DMS79 treated with DMSO at 0.1 percent for 48 hours (cell line): ENCODE data around the gene MAEA.
"Not testable (repeated sequence)": the region's sequence is repeated elsewhere in the genome, so short reads cannot be mapped to it uniquely, and the experiment has no call there.

Experiments used
- DNase-seq: peaks from one replicate; lab custom pipeline; 2025; lab: John Stamatoyannopoulos, UW

MAEA gene

DNA sequence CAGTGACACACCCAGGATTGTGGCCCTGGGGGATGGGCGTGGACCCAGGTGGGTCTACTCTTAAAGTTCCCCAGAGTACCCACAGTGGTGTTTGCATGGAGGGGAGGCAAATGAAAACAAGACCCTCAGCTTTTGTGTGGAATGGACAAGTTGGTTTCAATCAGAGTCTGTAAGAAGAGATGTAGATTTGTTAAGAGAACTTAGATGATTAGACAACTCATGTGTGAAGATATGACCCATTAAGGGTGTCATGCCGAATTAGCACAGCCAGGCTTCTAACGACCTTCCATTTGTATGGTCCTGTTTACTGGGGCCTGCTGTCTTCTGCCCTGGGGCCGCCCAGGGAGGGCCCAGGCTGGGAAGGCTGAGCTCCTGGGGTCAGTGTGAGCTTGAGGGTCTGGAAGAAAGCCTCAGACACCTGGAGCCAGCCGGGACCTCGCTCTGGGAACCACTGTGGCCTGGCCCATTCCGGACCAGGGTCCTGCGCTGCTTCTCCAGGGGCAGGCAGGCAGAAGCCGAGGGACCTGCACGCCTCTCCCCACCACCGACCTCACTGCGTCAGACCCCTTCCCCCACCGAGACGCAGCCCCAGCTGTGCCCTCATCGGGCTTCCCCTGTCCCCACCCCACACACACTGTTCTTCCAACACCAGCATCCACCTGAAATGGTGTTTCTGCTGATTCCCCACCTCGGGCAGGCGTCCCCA, 77.7 kb downstream of the MAEA start:
- no peak for DNase-seq

DNA sequence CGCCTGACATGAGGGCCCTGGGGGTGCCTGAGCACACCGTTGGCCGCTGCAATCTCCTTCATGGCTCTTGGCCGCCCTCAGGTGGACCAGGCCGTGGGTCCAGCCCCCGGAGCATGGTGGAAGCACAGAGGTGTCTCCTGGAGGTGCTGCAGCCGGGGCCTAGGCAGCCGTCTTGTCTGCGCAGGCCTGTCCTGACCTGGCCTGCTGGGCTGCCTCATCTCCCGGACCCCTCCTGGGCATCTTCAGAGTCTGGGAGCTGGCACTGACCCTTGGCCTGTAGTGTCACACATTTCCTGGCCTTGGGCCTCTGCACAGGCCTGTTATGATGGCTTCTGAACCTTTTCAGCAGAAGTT, 78.2 kb downstream of the MAEA start:
- no peak for DNase-seq

DNA sequence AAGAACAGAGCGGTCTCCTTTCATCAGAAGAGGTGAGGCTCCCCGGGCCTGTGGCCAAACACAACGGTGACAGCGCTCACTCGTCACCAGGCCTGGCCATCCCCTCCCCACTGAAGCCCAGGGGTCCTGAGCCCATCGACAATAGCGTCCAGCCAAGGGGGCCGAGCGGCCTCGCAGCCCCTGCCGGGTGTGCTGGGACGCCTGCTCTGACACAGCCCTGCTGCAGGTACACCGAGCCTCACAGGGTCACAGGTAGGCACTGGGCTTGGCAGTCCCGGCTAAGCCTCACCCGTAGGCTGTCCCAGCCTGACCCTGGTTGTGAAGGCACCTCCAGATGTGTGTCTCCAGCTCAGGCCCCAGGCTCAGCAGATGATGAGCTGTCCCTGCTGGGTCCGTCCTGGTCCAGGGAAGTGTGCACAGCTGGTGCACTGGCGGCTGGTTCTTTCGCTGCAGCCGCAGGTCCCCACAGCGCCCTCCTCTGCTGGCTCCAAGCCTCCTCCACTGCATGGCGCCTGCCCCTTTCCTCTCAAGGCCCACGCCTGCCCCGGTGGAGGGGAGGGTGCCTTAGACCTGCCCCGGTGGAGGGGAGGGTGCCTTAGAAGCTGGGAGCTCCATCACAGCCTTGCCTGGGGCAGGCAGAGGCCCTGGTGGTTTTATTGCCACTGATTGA, 78.9 kb downstream of the MAEA start:
- DNase-seq = no peak

DNA sequence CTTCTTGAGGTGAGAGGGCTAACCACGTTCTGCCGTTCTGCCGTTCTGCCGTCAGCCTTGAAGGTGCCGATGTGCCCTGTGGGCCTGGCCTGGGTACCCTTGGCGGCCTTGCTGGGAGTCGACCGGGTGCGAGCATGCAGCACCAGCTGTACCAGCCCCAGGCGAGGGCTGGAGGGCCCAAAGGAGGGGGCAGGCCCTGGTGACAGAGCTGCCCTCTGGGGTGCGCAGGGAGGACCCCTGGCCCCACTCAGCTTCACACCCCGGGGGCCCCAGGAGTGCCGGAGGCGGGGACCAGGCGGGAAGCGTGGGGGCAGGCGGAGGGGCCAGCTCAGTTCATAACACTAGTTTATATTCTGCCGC, 79.4 kb downstream of the MAEA start:
- DNase-seq = no peak

DNA sequence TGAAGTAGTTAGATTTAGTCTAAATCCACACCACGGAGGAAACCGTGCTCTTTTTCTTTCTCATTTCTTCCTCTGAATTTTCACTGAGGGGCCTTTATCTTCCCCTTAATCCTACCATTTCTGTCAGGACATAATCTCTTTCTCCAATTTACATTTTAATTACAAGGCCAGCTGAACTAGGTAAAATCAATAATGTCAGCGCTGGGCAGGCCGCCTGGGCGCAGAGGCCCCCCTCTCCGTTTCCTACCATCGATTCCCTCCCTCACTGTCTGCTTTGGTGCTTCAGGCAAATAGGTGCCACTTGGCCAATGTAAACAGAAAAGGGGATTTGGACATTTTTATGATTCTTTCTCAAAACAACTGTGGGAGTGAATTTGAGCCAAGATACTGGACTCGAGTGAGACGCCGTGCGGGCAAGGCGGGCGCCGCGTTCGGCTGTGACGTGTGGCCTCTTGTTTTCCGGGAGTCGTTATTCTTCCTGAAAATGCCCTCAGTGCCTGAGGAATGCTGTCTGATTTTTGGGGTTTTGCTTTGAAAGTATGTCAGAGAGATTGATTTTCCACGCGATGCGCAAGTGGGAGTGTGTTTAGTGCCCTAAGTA, 79.9 kb downstream of the MAEA start:
- no peak for DNase-seq

DNA sequence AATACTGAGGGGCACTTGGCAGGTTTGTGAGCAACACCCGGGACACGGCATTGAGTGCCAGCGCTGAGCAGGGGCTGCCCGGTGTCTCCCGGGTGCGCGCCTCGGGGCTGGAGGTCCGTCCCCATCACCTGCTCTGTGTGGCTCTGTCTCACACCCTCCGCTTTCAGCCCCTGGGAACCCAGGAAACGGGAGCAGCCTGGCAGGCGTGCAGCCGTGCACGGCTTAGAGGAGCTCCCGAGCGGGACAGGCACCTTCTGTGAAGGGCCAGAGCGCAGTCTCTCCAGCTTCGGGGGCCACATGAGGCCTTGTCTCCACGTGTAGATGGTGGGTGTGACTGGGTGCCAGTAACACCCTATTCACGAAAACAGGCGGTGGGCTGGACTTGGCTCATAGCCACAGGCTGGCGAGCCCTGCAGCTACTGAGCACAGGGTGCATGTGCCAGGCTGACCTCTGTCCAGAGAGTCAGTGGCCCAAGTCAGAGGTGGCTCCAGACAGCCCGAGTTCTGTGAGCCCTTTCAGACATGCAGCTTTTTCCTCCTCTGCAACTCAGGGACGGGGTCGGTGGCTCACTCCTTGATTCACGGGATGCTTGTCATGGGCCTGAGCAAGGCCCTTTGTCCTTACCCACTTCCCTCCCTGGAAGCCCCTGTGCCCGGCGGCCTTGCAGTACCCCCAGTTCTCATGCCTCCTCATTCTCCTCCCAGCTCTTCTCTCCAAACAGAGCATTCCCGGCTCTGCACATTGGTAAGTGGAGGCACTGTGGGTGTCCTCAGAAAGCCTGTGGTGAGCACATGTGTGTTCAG, 80.8 kb downstream of the MAEA start:
- DNase-seq = no peak

DNA sequence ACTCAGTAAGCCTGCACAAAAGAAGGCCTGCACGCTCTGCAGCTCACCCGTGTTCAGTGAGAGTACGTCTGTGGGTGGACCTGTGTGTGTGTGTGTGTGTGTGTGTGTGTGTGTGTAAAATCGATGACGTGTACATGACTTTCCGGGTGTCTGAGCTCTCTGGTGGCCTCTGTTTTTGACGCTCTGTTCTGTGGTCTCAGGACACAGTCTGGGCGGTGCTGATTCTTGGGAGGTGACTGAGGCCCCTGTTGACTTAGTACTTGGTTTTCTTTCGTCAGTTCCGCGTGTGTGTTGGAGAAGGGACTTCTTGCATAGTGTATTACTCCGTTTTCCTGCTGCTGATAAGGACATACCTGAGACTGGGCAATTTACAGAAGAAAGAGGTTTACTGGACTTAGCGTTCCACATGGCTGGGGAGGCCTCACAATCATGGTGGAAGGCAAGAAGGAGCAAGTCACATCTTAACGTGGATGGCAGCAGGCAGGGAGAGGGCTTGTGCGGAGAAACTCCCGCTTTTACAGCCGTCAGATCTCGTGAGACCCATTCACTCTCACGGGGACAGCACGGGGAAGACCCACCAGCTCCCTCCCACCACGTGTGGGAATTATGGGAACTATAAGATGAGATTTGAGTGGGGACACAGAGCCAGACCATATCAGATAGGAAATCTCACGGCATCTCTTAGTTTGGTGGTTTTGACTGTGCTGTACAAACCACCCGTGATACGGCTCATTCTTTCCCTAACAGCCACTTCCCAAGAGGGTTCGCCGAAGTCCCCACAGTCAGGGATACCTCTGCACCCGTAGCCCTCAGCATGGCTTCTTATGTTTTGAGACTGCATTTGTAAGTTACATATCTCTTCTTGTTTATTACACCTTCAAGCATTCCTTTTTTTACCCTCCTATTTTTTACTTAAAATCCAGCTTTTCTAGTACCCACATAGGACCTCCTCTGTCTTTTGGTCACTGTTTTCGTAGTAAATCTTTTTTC, 81.8 kb downstream of the MAEA start:
- no peak for DNase-seq

DNA sequence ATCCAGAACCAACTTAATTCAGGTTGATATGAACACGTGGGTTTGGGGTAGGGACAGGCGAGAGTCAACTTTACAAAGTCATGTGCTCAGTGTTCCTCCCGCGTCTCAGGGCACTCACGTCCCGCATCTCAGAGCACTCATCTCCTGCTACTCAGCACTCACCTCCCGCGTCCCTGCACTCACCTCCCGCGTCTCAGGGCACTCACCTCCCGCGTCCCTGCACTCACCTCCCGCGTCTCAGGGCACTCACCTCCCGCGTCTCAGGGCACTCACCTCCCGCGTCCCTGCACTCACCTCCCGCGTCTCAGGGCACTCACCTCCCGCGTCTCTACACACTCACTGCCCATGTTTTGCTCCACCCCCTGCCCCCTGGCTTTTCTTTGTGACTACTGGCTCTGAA, 82.9 kb downstream of the MAEA start:
- not testable (repeated sequence) for DNase-seq

DNA sequence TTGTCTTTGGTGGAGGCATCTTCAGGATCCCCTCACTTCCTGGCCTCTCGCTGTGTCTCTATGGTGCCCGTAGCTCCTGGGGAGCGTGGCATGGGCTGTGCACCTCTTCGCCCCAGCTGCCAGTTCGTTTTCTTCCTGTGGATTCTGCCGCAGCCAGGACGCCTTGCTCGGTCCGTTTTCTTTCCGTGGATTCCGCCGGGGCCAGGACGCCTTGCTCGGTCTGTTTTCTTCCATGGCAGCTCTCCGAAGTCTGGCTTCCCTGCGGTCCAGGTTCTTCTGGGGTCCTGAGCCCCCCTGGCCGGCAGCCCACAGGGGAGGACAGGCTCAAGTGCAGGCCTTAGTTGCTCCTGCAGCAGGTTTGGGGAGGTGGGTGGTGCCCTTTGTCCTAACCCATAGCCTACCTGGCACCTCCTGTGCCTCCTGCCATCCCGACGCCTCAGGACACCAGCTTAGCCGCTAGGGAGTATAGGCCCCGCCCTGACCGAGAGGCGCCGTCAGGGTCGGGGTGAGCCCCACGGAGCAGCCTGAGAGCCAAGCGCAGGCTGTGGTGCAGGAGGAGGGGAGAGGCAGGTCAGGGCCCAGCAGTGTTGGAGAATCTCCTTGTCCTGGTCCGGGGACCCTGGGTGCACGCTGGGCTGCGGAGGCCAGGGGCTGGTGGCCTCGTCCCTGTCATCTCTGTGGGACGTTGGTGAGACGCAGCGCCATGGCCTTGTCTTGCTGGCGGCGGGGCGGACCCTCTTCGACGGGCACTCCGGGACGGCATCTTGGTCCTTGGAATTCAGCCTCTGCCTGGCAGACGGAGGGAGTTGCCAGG, 84.4 kb downstream of the MAEA start:
- no peak for DNase-seq

DNA sequence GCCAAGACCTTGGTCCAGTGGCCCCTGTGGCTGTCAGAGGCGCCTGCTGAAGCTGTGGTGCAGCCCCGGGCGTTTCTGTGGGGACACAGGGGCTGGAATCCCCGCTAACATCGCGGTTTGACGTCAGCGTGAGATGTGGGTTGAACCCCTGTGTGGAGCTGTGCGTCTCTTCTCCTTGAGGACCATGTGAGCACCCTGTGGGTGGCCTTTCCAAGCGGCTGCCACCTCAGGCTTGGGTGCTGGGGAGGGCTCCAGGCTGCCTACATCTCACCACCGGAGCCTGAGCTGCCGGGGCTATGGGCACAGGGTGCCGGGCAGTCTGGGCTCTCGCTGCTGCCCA, 85.0 kb downstream of the MAEA start:
- no peak for DNase-seq

DNA sequence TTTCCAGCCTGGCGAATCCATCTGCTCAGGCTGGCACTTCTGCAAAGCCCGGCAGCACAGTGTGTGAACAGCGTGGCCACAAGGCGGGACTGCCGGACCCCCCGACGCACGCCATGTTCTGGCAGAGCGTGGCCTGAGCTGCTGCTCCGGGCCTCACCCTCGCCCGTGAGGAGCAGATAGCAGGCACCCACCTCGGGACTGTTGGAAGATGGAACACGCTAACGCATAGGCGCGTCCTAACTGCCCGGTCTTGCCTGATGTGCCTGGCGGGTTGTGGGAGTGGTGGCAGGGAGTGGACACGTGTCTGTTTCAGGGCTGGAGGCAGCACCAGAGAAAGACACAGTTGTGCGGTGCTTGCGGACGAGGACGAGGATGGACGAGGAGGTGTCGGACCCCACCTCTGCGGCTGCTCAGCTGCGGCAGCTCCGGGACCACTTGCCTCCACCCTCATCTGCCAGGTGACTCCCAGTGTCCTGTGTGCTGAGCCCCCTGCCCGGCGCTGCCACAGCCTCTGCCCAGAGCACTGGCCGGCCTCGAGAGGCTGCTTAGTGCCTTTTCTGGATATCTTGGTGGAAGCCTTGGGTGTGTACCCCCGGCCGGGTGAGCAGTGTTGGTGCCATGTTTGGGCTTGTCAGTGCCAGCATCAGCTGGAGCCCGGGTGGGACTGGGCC, 85.5 kb downstream of the MAEA start:
- DNase-seq = no peak

DNA sequence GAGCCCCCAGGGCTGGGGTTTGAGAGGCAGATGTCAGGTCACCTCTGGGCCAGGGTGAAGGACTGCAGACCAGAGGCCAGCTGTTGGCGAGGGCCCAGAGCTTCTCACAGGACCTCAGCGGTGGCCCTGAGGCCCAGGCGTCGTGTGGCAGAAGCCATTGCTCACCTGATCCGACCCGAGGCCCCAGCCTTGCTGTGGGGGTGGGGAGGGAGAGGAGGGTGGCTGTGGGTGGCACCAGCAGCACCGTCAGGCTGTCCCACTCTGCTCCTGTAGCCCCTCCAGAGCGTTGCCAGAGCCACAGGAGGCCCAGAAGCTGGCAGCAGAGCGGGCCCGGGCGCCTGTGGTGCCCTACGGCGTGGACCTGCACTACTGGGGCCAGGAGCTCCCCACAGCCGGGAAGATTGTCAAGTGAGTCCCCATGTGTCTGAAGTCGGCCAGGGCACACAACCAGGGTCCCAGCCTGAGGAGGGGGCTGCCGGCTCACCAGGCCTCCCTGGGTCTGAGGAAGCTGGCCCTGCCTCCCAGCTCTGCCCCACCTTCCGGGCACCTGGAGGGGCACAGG, 86.2 kb downstream of the MAEA start:
- DNase-seq = no peak

DNA sequence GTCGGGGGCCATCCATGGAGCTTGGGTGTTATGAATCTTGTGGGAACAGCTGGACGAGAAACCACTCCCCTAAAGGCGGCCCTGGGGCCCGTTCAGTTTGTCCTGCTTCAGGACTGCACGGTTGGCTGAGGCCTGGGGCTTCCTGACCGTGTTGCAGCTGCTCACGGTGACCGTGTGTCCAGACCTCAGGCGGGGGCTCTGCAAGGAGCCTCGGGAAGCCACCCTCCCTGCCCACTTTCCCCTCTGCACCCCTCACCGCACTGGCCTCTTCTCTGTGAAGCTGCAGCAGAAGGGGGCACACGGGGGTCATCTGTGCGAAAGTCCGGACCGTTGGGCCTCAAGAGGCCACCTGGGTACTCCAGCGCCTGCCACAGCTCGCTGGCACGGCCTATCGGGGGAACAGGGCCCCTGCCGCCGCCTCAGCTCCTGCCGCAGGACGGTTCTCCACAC, 86.7 kb downstream of the MAEA start:
- DNase-seq = no peak

DNA sequence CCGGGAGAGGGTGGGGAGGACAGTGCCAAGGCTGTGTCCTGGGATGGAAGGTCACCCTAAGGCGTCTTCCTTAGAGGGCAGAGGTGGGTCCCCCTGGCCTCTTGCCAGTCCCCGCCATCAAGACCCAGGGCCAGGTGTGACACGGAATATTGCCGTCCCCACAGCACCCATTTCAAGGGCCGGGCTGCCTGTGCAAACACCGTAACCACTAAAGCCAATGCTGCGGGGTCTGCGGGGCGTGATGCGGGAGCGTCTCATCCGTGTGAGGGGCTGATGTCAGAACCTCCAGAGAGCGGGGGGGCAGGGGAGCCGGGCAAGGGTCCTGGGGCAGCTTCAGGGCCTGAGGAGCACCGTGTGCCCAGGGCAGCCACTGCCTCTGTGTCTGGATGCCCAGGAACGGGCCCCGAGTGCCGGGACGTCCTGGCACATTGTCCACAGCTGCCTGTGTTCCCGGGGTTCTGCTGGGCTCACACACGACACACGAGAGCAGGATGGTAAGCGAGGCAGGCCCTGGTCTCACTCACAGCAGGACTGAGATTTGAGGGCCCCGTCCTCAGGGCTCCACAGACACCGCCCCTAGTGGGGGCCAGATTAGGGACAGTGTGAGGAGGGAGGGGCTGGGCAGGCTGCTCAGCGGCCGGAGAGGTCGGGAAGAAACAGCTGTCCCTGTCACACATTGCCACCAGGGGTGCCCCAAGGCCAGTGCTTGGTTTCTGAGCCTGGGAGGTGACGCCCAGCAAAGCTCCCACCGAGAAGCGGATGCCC, 87.3 kb downstream of the MAEA start:
- DNase-seq = no peak

DNA sequence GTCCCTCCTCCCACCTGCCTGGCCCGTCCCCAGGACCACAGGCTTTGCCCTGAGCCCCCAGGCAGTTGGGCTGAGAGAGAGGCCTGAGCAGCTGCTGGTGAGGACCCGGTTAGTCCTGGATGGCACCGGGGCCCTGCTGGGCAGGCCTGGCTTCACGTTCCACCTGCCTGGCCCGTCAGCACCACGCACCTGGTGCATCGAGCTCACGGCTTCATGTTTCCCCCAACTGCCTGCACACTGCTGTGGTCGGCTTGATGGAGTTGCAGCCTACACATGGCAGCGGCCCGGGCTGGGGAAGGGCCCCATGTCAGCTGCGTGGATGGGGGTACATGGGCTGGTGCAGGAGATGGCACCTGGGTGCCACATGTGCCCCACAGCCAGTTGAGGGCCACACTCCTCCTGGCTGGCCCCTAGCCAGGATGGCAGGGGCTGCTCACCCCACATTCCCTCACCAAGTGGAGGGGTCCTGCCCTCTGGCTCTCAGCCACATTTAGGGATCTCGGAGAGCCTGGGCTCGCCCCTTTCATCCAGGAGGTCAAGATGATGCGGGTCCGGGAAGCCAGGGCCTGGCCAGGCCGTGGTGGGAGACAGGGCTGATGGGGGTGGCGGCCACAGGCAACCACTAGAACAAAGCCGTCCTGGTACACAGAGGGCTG, 88.0 kb downstream of the MAEA start:
- no peak for DNase-seq

DNA sequence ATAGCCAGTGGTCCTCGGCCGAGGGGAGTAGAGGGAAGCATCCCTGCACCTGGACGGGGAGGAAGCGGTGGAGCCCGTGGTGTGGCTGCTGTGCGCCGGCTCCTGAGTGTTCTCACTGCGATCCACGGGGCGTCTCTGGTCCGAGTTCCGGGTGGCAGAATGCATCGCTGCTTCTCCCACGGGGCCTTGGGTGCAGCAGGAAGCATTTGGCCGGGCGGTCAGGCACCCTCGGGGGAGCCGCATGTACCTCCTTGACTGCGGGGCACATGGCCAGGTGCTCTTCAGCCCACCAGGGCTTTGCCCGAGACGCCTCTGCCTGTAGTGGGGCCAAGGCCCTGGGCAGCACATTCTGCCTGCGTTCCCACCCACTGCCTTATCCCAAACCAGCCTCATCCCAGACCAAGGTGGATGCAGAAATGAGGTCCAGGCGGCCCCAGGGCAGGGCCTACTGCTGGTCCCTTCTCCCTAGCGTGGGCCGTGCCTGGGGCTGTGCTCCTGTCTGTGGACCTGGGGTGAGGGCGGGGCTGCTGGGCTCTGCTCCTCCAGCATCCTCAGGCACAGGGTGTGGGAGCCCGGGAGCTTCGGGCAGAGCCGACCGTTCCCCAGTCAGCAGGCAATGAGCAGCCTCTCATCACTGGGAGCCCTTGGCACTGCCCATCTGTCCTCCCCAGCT, 89.0 kb downstream of the MAEA start:
- DNase-seq = no peak

DNA sequence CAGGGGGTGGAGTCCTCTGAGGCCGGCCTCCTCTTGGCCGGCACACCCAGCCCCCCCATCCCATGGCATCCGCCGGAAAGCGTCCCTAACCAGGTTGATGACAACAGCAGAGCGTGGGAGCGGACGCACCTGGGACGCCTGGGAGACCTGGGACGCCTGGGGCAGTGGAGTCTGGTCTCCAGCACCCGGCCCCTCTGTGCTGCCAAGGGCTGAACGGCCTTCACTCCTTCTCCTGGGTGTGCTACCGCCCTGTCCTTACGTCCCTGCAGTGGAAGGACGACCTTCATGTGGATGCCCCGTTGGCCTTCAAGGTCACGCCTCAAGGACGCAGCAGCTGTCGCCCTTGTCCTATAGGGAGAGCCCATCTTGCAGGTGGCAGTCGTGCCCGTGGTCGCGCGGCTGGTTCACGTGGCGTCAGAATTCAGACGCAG, 89.7 kb downstream of the MAEA start:
- DNase-seq = no peak

DNA sequence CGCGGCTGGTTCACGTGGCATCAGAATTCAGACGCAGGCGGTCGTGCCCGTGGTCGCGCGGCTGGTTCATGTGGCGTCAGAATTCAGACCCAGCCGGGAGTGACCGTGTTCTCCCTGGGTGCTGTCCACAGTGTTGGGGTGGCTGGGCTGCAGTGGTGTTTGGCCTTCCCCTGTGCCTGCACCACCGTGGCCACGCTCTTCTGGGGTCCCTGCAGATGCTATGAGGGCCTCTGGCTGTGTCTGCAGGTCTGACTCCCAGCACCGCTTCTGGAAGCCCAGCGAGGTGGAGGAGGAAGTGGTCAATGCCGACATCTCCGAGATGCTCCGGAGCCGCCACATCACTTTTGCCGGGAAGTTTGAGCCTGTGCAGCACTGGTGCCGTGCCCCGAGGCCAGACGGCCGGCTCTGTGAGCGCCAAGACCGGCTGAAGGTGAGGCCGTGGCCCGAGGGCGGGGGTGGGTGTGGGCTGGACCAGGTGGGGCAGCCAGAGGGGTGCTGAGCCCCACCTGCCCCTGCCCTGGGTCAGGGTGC, 90.2 kb downstream of the MAEA start:
- DNase-seq = no peak
